GM12878 (cell line): ENCODE results near the gene CRTC2. TPM values are rescaled to one million over a fixed set of nuclear protein-coding genes. Genes with fewer than 3 reads are reported as not detected.

Experiments used
- BHLHE40 ChIP-seq, 2 experiments: fragments of 450-650 bp in 1 of 2; IDR thresholded peaks; 2 replicates each; pipeline ENCODE4 v1.6.1; 2011 to 2017; ENCODE audit warnings: low read depth in 2 of 2, borderline replicate concordance in 1 of 2, improper control_type of control experiment in 1 of 2, low read length in 1 of 2, mild to moderate bottlenecking in 1 of 2
- HDAC2 ChIP-seq: fragments of 200-600 bp; sonication (generic); IDR thresholded peaks from 2 replicates; pipeline ENCODE4 v1.6.1; 2017
- JUND ChIP-seq: IDR thresholded peaks from 2 replicates; pipeline ENCODE4 v1.6.1; 2012; ENCODE audit warnings: low read depth, mild to moderate bottlenecking, low read length, improper control_type of control experiment, moderate library complexity
- LARP7 ChIP-seq: fragments of 450-650 bp; IDR thresholded peaks from 2 replicates; pipeline ENCODE4 v1.6.1; 2017; ENCODE audit warnings: mild to moderate bottlenecking
- NR2F1 ChIP-seq: fragments of 450-650 bp; conservative IDR thresholded peaks from 2 replicates; pipeline ENCODE4 v1.6.1; 2017; ENCODE audit warnings: mild to moderate bottlenecking
- NRF1 ChIP-seq: conservative IDR thresholded peaks from 2 replicates; pipeline ENCODE4 v1.6.1; 2011; ENCODE audit warnings: mild to moderate bottlenecking, low read depth, low read length, improper control_type of control experiment
- PBX3 ChIP-seq: IDR thresholded peaks from 2 replicates; pipeline ENCODE4 v1.6.1; 2011; ENCODE audit warnings: mild to moderate bottlenecking, low read depth, low read length, moderate library complexity; ENCODE audit not compliant: insufficient replicate concordance
- POU2F2 ChIP-seq: IDR thresholded peaks from 3 replicates; pipeline ENCODE4 v1.6.1; 2011; ENCODE audit warnings: low read depth, mild to moderate bottlenecking, low read length, borderline replicate concordance
- PRDM15 ChIP-seq: fragments of 450-650 bp; formaldehyde crosslinking; IDR thresholded peaks from 2 replicates; pipeline ENCODE4 v1.4.0; 2020; ENCODE audit warnings: mild to moderate bottlenecking, moderate library complexity
- RCOR1 ChIP-seq: conservative IDR thresholded peaks from 2 replicates; pipeline ENCODE4 v1.6.1; 2012; ENCODE audit warnings: low read depth, low read length, improper control_type of control experiment
- SKIL ChIP-seq: fragments of 450-650 bp; IDR thresholded peaks from 2 replicates; pipeline ENCODE4 v1.6.1; 2017; ENCODE audit warnings: mild to moderate bottlenecking, low read depth, inconsistent platforms; ENCODE audit not compliant: poor library complexity, severe bottlenecking
- SRF ChIP-seq, 2 experiments: IDR thresholded peaks; 2 replicates each; pipeline ENCODE4 v1.6.1; 2011; ENCODE audit warnings: low read depth in 2 of 2, low read length in 2 of 2, mild to moderate bottlenecking in 1 of 2, moderate library complexity in 1 of 2
- STAT1 ChIP-seq: fragments of 450-650 bp; conservative IDR thresholded peaks from 2 replicates; pipeline ENCODE4 v1.6.1; 2014; ENCODE audit warnings: antibody characterized with exemption, mild to moderate bottlenecking
- STAT3 ChIP-seq: IDR thresholded peaks from 2 replicates; pipeline ENCODE4 v1.6.1; 2011; ENCODE audit warnings: low read depth, low read length, improper control_type of control experiment
- TCF3 ChIP-seq: IDR thresholded peaks from 2 replicates; pipeline ENCODE4 v1.6.1; 2012; ENCODE audit warnings: low read depth, mild to moderate bottlenecking, low read length, borderline replicate concordance; ENCODE audit not compliant: insufficient read depth
- ZNF217 ChIP-seq: fragments of 450-650 bp; IDR thresholded peaks from 2 replicates; pipeline ENCODE4 v1.6.1; 2017; ENCODE audit warnings: antibody characterized with exemption, mild to moderate bottlenecking
- ZNF592 ChIP-seq: fragments of 450-650 bp; IDR thresholded peaks from 2 replicates; pipeline ENCODE4 v1.6.1; 2017; ENCODE audit warnings: mild to moderate bottlenecking, moderate library complexity
- polyA plus RNA-seq, 11 experiments: library from polyadenylated mRNA; depleted of rRNA in 4 of 11; unstranded in 6 of 11; stranded (reverse) in 5 of 11; fragments of >200 nt; fragmentation: Nextera tagmentation in 4 of 11; fragmentation: Illumina TruSeq in 1 of 11; extraction: Ambion mirVana in 4 of 11; extraction: Trizol in 1 of 11; gene quantifications; 1 replicate in 1 of 11; 2 replicates in 10 of 11; pipeline versions ENCODE4 v1.2.1 to v1.2.3, GENCODE V29; 2011 to 2016; ENCODE audit warnings: inconsistent platforms in 2 of 11, missing spikeins in 2 of 11, low read depth in 1 of 11
- total RNA-seq, 4 experiments: library from RNA; depleted of rRNA in 3 of 4; stranded (reverse); fragments of >200 nt in 3 of 4; fragmentation: Illumina TruSeq in 1 of 4; extraction: Trizol in 1 of 4; gene quantifications; 2 replicates each; pipeline versions ENCODE4 v1.2.1 to v1.2.3, GENCODE V29; 2013 to 2021

CRTC2 gene
- total and polyA plus RNA-seq, 10 of the 15 experiments (the other 5 are each of a cell fraction or from before 2014, with no cell fraction given), result 5.1 to 57.9 (median 32.7) TPM

DNA sequence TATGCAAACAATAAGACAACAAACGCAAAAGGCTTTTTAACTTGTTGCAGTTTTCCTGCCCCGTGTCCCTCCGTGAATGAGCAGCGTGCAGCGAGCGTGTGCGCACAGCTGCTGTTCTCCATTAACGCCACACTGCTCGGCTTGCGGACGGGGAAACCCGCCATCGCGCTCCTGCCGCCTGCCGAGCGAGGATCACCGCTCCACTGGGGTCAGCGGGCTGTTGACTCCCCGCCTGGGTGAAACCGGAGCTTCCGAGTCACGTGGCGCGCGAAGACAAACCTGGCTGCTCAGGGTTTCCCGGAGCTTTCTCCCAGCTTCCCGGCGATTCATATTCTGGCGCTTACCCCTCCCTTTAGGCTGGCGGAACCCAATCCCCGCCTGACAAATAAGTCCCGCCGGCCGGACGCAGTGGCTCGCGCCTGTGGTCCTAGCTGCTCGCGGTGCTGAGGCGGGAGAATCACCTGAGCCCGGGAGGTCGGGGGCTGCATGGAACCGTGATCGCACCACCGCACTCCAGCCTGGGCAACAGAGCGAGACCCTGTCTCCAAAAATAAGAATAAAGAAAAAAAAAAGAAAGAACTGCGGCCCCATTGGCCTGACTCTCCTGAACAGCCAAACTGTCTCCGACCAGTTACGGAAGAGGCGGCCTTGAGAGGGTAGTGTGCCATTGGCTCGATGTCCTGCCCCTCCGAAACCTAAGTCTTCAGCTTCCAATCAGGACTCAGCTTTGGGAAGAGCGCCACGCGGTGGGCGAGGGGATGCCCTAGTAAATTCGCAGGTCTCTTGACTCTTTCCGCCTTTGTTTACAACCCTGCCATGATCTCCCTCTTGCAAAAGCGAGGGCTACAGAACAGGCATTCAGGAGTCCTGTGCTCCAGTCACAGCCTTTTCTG is 8.9 kb upstream of the CRTC2 start, which contains the start of gene CREB3L4 (continued):
- TF ChIP-seq SRF (IDR thresholded peaks at IDR 0.05; ENCODE audit: low read depth in 2 of 2, low read length in 2 of 2), result 0 out of 4 replicates have a peak, but pooled peaks of 1 of the 2 experiments have one; percentile 6
- no peak for TF ChIP-seq NRF1
- TF ChIP-seq JUND, result no peak
- peak; percentile 21; the same call in 1 of the 3 replicates for TF ChIP-seq POU2F2
- peak; percentile 60; the same call in 1 of the 2 replicates for TF ChIP-seq LARP7
- TF ChIP-seq STAT3, result no peak
- peak; percentile 80; the same call in 1 of the 2 replicates for TF ChIP-seq TCF3
- TF ChIP-seq SKIL, result peak; percentile 65
- TF ChIP-seq STAT1, result no peak; the same call in 1 of the 2 replicates
- peak; percentile 99 for TF ChIP-seq PBX3
- no peak for TF ChIP-seq PRDM15
- TF ChIP-seq BHLHE40 (IDR thresholded peaks at IDR 0.05; ENCODE audit: borderline replicate concordance in 1 of 2, low read depth in 2 of 2, low read length in 1 of 2), result peak; percentile 86 to 90
- TF ChIP-seq ZNF217, result no peak
- TF ChIP-seq HDAC2, result no peak
- TF ChIP-seq RCOR1, result 0 out of 2 replicates have a peak, but pooled peaks have one; percentile 40
- peak; percentile 83 for TF ChIP-seq NR2F1
- TF ChIP-seq ZNF592, result no peak
